Colonic mucosa (tissue), 4 donors: Measurements from ENCODE around the gene CLRN2. TPM values are rescaled to one million over a fixed set of nuclear protein-coding genes. Genes with fewer than 3 reads are reported as not detected.

Experiments
- DNase-seq: peaks from one replicate; pipeline ENCODE4 v3.0.0-alpha.2; 2020
- H3K27ac ChIP-seq: fragments of 200-600 bp; one replicate; pipeline ENCODE4 v1.8.0; 2021
- H3K27me3 ChIP-seq: fragments of 200-600 bp; one replicate; pipeline ENCODE4 v1.8.0; 2021
- H3K36me3 ChIP-seq: fragments of 200-600 bp; one replicate; pipeline ENCODE4 v1.8.0; 2021
- H3K4me1 ChIP-seq: fragments of 200-600 bp; one replicate; pipeline ENCODE4 v1.8.0; 2021; ENCODE audit warnings: mild to moderate bottlenecking
- H3K4me3 ChIP-seq: fragments of 200-600 bp; one replicate; pipeline ENCODE4 v1.8.0; 2021
- H3K9ac ChIP-seq, 2 donors: one replicate each; pipeline ENCODE4 v1.7.0; 2013; ENCODE audit warnings: control low read depth in 2 of 2, low read depth in 2 of 2, low read length in 2 of 2
- H3K9me3 ChIP-seq: fragments of 200-600 bp; one replicate; pipeline ENCODE4 v1.8.0; 2021
- CTCF ChIP-seq: fragments of 200-600 bp; IDR thresholded peaks from one replicate; pipeline ENCODE4 v1.8.0; 2022; ENCODE audit warnings: antibody characterized with exemption, mild to moderate bottlenecking
- intact Hi-C: fragments of 100-400 bp; cut with DNase I; formaldehyde crosslinking; loops from one replicate; pipeline ENCODE4 v1.14.1; 2022
- total RNA-seq, 2 donors: library from RNA; stranded (reverse); fragmentation: NEBNext Ultra II Directional in 1 of 2; extraction: Animal tissue kit (Norgen Biotek cat#: 25700) in 1 of 2; gene quantifications; one replicate each; pipeline ENCODE4 v1.2.1, GENCODE V29; 2021
- donor health status: healthy.
- donor health status: DM: no; HTN: no; CAD: no.
- donor health status: DM: no; HTN: no; CAD: no.

Gene CLRN2
- total RNA-seq, 2 donors from 2014 or later = not detected

- no peak for DNase-seq
- H3K4me1 ChIP-seq = no peaks in the 10 kb centered on the region
- H3K36me3 ChIP-seq = no peaks in the 10 kb centered on the region
- intact Hi-C loops = no loop called here
- no peaks in the 10 kb centered on the region for H3K27me3 ChIP-seq
- TF ChIP-seq CTCF = no peak
- no peak overlapping the region for H3K9ac ChIP-seq
- H3K27ac ChIP-seq = no peak overlapping the region
- no peaks in the 10 kb centered on the region for H3K9me3 ChIP-seq
- H3K4me3 ChIP-seq = no peak overlapping the region
These were observed 25.2 kb upstream of the CLRN2 start for GRCh38 chr4:17489721-17490120.

- intact Hi-C loops = no loop called here
- Histone ChIP-seq H3K36me3 (no peaks in the 10 kb centered on the region), H3K27ac (no peak overlapping the region)
These were observed 24.3 kb upstream of the CLRN2 start for GRCh38 chr4:17490575-17491059.

DNA sequence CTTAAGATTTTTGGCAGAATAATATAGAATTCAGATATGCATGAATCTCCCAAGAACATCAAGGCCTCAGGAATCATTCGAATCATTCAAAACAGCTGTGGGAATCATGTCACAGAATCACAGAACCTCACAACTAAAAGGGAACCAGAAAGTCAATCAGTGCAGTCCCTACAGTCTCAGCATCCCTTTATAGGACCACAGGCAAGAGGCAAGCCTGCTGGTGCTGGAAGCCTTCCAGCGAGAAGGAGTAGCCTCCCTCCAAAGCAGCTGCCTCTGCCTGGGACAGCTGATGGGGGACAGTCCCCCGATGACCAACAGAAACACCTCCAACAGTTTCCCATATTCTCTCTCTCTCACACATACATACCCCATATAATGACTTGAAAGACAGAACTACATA is 23.8 kb upstream of the CLRN2 start:
- TF ChIP-seq CTCF = no peak
- intact Hi-C loops = no loop called here
- Histone ChIP-seq H3K27me3 (no peaks in the 10 kb centered on the region), H3K9me3 (no peaks in the 10 kb centered on the region), H3K4me1 (no peaks in the 10 kb centered on the region), H3K4me3 (no peak overlapping the region), H3K9ac (no peak overlapping the region), H3K36me3 (no peaks in the 10 kb centered on the region), H3K27ac (no peak overlapping the region)
- DNase-seq = no peak

More at GRCh38 chr4:17490575-17491059, 24.3 kb upstream of the CLRN2 start:
- H3K9me3 ChIP-seq = no peaks in the 10 kb centered on the region
- TF ChIP-seq CTCF = no peak
- H3K27me3 ChIP-seq = no peaks in the 10 kb centered on the region
- no peak overlapping the region for H3K9ac ChIP-seq
- no peak for DNase-seq
- H3K4me3 ChIP-seq = no peak overlapping the region
- no peaks in the 10 kb centered on the region for H3K4me1 ChIP-seq

DNA sequence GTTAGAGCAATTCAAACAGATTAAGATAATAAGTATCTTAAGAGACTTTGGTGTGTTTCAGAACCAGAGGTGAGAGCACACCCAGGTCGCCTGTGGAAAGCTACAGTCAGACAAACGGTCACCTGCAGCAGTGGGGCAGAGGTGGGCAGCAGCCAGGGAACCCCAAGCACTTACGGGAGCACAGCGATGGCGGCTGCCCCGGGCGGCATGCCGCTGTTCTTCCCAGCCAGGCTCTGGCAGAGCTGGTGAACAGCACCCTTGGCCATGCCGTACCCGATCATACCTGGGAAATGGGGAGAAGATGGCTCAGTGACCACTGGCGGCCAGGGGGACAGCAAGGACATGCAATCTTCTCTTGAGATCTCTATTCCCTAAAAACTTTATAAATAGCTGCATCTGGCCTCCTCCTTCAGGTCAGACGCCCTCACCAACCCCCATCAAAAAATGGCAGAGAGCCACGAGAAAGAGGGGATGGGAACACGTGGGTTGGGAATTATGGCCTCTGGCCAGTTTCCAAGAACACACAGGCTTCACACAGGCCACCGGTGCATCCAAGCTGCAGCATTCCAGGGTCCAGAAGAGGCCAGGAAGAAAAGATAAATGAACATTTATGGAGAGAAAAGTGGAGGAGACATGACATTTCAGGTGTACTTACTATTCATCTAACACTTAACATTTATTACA is 22.8 kb upstream of the CLRN2 start:
- no peak for TF ChIP-seq CTCF
- Histone ChIP-seq H3K4me3 (no peak overlapping the region), H3K36me3 (no peaks in the 10 kb centered on the region), H3K27me3 (no peaks in the 10 kb centered on the region), H3K4me1 (no peaks in the 10 kb centered on the region), H3K9ac (no peak overlapping the region), H3K9me3 (no peaks in the 10 kb centered on the region), H3K27ac (no peak overlapping the region)
- no peak for DNase-seq
- intact Hi-C loops = no loop called here

DNA sequence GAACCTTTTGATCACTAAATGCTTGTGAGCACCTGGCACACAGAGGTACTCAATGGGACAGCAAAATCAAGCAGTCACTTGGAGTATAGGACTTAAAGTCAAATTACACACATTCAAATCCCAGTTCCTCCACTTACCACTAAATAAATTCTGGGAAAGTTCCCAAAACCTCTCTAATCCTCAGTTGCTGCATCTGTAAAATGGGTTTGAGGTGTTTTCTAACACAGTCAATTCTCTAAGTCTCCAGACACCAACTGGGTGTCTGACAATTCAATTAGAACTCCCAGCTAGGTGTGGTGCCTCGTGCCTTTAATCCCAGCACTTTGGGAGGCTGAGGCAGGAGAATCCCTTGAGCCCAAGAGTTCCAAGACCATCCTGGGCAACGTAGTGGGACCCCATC is 22.1 kb upstream of the CLRN2 start:
- Histone ChIP-seq H3K27ac (no peak overlapping the region), H3K4me1 (no peaks in the 10 kb centered on the region), H3K4me3 (no peak overlapping the region), H3K9ac (no peak overlapping the region), H3K27me3 (no peaks in the 10 kb centered on the region), H3K9me3 (no peaks in the 10 kb centered on the region), H3K36me3 (no peaks in the 10 kb centered on the region)
- TF ChIP-seq CTCF = no peak
- intact Hi-C loops = no loop called here
- DNase-seq = no peak
